ENCODE results near the gene GINS1. TPM values are rescaled to one million over a fixed set of nuclear protein-coding genes. Genes with fewer than 3 reads are reported as not detected.

GINS1 gene
- total and polyA plus RNA-seq, 2 of the 13 experiments (the other 11 are each of a cell fraction or from before 2014, with no cell fraction given), result 14.6 to 59.9 TPM

DNA sequence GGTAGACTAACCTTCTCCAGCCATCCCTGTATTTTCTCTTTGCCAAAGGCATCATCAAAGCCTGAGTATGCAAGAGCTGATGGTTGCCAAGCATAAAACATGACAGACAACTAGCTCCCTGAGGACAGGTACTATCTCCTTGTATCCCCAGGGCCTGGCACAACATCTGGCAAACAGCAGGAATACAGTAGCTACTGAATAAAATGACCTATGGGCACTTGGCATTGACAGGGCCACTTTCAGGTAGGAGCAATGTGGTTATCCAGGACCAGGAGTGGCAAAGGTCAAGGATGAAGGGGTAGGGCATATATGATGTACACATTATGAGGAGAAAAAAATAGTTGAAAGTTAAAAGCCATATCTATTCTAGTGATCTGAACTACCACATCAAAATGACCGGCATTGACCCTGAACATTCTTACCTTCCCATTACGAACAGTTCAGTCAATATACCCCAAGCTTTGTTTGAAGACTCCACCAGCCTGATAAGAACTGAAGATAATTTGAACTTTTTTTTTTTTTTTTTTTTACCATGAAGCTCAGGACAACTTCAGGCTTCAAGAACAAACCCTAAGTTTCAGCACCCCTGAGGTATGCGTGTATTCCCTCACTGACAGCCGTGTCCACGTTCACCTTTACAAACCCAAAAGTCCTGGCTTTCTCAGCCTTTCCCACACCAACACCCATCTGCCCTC, 29.1 kb upstream of the GINS1 start (continued):
- TF ChIP-seq ZMYM2 (CRISPR knock-in tag; IDR thresholded peaks at IDR 0.05) (peak; percentile 80; the same call in 1 of the 2 replicates), PPARG (CRISPR knock-in tag; conservative IDR thresholded peaks at IDR 0.05) (peak; percentile 93), RARG (CRISPR knock-in tag; IDR thresholded peaks at IDR 0.05; ENCODE audit: low read depth) (no peak), ZNF569 (CRISPR knock-in tag; IDR thresholded peaks at IDR 0.05; ENCODE audit: borderline replicate concordance) (no peak), ZNF552 (CRISPR knock-in tag; IDR thresholded peaks at IDR 0.05; ENCODE audit: borderline replicate concordance) (no peak), FOXO1 (CRISPR knock-in tag; IDR thresholded peaks at IDR 0.05) (peak; percentile 62; the same call in 1 of the 2 replicates), SOX5 (CRISPR knock-in tag; IDR thresholded peaks at IDR 0.05; ENCODE audit: borderline replicate concordance) (peak; percentile 88), REXO4 (CRISPR knock-in tag; IDR thresholded peaks at IDR 0.05; ENCODE audit: borderline replicate concordance) (no peak), ZNF253 (CRISPR knock-in tag; IDR thresholded peaks at IDR 0.05; ENCODE audit: borderline replicate concordance) (no peak), ZNF549 (CRISPR knock-in tag; IDR thresholded peaks at IDR 0.05) (no peak), GLMP (CRISPR knock-in tag; IDR thresholded peaks at IDR 0.05; ENCODE audit: borderline replicate concordance) (no peak), ZNF282 (IDR thresholded peaks at IDR 0.05; ENCODE audit: partially characterized antibody) (no peak), GFI1 (CRISPR knock-in tag; IDR thresholded peaks at IDR 0.05; ENCODE audit: borderline replicate concordance) (peak; percentile 86), GRHL1 (CRISPR knock-in tag; conservative IDR thresholded peaks at IDR 0.05) (no peak), ZBTB1 (CRISPR knock-in tag; IDR thresholded peaks at IDR 0.05; ENCODE audit: borderline replicate concordance) (no peak), TCF7 (IDR thresholded peaks at IDR 0.05; ENCODE audit: low read depth) (peak; percentile 100), ZNF350 (CRISPR knock-in tag; IDR thresholded peaks at IDR 0.05; ENCODE audit: borderline replicate concordance, low read depth) (no peak), HOXA7 (CRISPR knock-in tag; IDR thresholded peaks at IDR 0.05) (no peak), SMC3 (IDR thresholded peaks at IDR 0.05; ENCODE audit: low read length) (no peak)
- TF ChIP-seq, protein P1, sequence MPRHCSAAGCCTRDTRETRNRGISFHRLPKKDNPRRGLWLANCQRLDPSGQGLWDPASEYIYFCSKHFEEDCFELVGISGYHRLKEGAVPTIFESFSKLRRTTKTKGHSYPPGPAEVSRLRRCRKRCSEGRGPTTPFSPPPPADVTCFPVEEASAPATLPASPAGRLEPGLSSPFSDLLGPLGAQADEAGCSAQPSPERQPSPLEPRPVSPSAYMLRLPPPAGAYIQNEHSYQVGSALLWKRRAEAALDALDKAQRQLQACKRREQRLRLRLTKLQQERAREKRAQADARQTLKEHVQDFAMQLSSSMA (CRISPR knock-in tag; IDR thresholded peaks at IDR 0.05), result no peak
- TF ChIP-seq, protein P2, sequence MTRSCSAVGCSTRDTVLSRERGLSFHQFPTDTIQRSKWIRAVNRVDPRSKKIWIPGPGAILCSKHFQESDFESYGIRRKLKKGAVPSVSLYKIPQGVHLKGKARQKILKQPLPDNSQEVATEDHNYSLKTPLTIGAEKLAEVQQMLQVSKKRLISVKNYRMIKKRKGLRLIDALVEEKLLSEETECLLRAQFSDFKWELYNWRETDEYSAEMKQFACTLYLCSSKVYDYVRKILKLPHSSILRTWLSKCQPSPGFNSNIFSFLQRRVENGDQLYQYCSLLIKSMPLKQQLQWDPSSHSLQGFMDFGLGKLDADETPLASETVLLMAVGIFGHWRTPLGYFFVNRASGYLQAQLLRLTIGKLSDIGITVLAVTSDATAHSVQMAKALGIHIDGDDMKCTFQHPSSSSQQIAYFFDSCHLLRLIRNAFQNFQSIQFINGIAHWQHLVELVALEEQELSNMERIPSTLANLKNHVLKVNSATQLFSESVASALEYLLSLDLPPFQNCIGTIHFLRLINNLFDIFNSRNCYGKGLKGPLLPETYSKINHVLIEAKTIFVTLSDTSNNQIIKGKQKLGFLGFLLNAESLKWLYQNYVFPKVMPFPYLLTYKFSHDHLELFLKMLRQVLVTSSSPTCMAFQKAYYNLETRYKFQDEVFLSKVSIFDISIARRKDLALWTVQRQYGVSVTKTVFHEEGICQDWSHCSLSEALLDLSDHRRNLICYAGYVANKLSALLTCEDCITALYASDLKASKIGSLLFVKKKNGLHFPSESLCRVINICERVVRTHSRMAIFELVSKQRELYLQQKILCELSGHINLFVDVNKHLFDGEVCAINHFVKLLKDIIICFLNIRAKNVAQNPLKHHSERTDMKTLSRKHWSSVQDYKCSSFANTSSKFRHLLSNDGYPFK (CRISPR knock-in tag; IDR thresholded peaks at IDR 0.05; ENCODE audit: borderline replicate concordance), result no peak
- TF ChIP-seq, protein P3, sequence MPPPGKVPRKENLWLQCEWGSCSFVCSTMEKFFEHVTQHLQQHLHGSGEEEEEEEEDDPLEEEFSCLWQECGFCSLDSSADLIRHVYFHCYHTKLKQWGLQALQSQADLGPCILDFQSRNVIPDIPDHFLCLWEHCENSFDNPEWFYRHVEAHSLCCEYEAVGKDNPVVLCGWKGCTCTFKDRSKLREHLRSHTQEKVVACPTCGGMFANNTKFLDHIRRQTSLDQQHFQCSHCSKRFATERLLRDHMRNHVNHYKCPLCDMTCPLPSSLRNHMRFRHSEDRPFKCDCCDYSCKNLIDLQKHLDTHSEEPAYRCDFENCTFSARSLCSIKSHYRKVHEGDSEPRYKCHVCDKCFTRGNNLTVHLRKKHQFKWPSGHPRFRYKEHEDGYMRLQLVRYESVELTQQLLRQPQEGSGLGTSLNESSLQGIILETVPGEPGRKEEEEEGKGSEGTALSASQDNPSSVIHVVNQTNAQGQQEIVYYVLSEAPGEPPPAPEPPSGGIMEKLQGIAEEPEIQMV (CRISPR knock-in tag; IDR thresholded peaks at IDR 0.05; ENCODE audit: low read depth), result no peak

All from HepG2 (cell line).